ENCODE results near the gene MME. TPM values are rescaled to one million over a fixed set of nuclear protein-coding genes. Genes with fewer than 3 reads are reported as not detected.

MME gene
- total RNA-seq, 1 experiment from 2014 or later, result 14.4 TPM

DNA sequence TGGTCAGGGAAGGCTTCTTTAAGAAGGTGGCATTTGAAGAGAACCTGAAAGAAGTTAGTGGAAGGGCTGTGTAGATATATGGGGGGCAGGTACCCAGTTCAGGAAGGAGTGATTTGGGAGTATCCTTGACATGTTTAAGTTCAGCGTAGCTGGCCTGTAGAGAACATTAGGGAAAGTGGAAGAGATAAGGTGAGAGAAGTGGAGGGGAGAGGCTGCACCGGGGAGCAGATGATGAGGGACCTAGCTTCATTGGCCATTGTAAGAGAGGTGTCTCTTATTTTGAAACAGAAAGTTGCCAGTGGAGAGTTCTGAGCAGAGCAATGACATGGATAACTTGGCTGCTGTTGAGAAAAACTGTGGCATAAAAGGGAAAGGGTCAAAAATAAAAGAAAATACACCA lies 44.6 kb upstream of the MME start:
- no peaks in the 10 kb centered on the region for H3K27me3 Mint-ChIP-seq (ENCODE audit: unreplicated experiment)
- no TSS peak for BruUV-seq (replicated peaks)
- no peaks in the 10 kb centered on the region for H3K4me1 Mint-ChIP-seq (ENCODE audit: low read depth, unreplicated experiment)
- CTCF ChIA-PET, result no interaction called here
- no peak overlapping the region for H3K4me3 Mint-ChIP-seq (ENCODE audit: low read depth, unreplicated experiment)
- DNase-seq, result no peak
- TF ChIP-seq, protein P1, sequence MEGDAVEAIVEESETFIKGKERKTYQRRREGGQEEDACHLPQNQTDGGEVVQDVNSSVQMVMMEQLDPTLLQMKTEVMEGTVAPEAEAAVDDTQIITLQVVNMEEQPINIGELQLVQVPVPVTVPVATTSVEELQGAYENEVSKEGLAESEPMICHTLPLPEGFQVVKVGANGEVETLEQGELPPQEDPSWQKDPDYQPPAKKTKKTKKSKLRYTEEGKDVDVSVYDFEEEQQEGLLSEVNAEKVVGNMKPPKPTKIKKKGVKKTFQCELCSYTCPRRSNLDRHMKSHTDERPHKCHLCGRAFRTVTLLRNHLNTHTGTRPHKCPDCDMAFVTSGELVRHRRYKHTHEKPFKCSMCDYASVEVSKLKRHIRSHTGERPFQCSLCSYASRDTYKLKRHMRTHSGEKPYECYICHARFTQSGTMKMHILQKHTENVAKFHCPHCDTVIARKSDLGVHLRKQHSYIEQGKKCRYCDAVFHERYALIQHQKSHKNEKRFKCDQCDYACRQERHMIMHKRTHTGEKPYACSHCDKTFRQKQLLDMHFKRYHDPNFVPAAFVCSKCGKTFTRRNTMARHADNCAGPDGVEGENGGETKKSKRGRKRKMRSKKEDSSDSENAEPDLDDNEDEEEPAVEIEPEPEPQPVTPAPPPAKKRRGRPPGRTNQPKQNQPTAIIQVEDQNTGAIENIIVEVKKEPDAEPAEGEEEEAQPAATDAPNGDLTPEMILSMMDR (IDR thresholded peaks at IDR 0.05; ENCODE audit: unreplicated experiment), result no peak
- no peak overlapping the region for H3K27ac Mint-ChIP-seq (ENCODE audit: unreplicated experiment)
- H3K9me3 Mint-ChIP-seq (ENCODE audit: low read depth, unreplicated experiment), result peaks cover 5% of the 10 kb centered on the region
- intact Hi-C loops (cut with micrococcal nuclease; ENCODE audit: unreplicated experiment), result no loop called here
- H3K36me3 Mint-ChIP-seq (ENCODE audit: insufficient read depth, unreplicated experiment), result no peaks in the 10 kb centered on the region

DNA sequence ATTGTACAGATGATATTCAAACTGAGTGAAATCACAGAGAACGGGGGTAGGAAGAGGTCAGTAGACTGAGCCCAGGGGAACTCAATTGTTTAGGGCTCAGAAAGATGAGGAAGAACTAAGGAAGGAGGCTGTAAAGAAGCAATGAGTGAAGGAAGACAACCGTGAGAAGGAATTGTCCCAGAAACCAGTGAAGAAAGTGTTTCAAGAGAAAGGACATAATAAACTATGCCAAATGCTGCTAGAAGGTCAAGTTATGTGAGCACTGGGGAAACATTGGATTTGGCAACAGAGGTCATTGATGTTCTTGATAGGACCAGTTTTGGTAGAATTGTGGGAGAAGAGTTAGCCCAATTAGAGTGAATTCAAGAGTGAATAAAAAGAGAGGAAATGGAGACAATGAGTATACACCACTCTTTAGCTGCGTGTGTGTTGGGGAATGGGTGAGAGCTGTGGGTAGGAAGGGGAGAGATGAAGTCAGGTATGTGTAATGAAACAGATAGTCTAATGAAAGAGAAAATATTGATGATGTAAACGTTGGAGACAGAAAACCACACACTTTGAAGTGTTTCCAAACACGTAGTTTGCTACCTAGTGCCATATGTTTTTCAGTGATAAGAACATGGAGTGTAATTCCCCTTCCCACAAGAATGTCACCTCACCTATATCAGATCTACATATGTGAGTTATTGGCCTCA lies 42.5 kb upstream of the MME start:
- Mint-ChIP-seq H3K9me3 (ENCODE audit: low read depth, unreplicated experiment) (peaks cover 5% of the 10 kb centered on the region), H3K27me3 (ENCODE audit: unreplicated experiment) (no peaks in the 10 kb centered on the region), H3K4me3 (ENCODE audit: low read depth, unreplicated experiment) (no peak overlapping the region), H3K4me1 (ENCODE audit: low read depth, unreplicated experiment) (no peaks in the 10 kb centered on the region), H3K36me3 (ENCODE audit: insufficient read depth, unreplicated experiment) (no peaks in the 10 kb centered on the region), H3K27ac (ENCODE audit: unreplicated experiment) (no peak overlapping the region)
- TF ChIP-seq, protein P1 (IDR thresholded peaks at IDR 0.05; ENCODE audit: unreplicated experiment), result no peak
- DNase-seq, result no peak
- CTCF ChIA-PET, result no interaction called here
- no TSS peak for BruUV-seq (replicated peaks)
- intact Hi-C loops (cut with micrococcal nuclease; ENCODE audit: unreplicated experiment), result no loop called here

DNA sequence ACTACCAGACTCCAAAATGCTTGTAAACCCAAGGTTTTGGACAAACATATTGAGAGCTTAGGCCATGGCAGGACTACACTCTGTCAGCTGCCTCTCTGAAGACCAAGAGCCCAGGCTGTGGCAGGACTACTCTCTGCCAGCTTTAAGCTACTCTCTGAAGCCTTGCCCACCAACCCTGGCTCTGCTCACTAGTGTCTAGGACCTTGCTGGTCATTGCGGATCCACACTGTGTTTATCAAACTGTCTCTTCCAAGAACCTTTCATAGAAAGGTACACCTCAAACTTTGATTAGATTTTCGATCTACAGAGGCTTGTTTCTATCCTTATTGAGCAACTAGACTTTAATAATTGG lies 41.9 kb upstream of the MME start:
- Mint-ChIP-seq H3K36me3 (ENCODE audit: insufficient read depth, unreplicated experiment) (no peaks in the 10 kb centered on the region), H3K9me3 (ENCODE audit: low read depth, unreplicated experiment) (peaks cover 5% of the 10 kb centered on the region), H3K27me3 (ENCODE audit: unreplicated experiment) (no peaks in the 10 kb centered on the region), H3K4me3 (ENCODE audit: low read depth, unreplicated experiment) (no peak overlapping the region), H3K4me1 (ENCODE audit: low read depth, unreplicated experiment) (no peaks in the 10 kb centered on the region), H3K27ac (ENCODE audit: unreplicated experiment) (no peak overlapping the region)
- intact Hi-C loops (cut with micrococcal nuclease; ENCODE audit: unreplicated experiment), result no loop called here
- CTCF ChIA-PET, result no interaction called here
- no TSS peak for BruUV-seq (replicated peaks)
- TF ChIP-seq, protein P1 (IDR thresholded peaks at IDR 0.05; ENCODE audit: unreplicated experiment), result no peak
- DNase-seq, result no peak

DNA sequence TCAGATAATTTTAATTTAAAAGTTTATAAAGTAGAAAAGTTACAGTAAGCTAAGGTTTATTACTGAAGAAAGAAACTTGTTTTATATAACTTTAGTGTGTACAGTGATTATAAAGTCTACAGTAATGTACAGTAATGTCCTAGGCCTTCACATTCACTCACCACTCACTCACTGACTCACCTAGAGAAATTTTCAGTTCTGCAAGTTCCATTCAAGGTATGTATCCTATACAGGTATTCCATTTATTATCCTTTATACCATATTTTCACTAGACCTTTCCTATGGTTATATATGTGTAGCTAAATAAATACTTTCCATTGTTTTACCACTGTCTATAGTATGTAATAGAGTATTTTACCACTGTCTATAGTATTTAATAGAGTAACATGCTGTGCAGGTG lies 33.2 kb upstream of the MME start:
- intact Hi-C loops (cut with micrococcal nuclease; ENCODE audit: unreplicated experiment), result no loop called here
- H3K27me3 Mint-ChIP-seq (ENCODE audit: unreplicated experiment), result no peaks in the 10 kb centered on the region
- no peak overlapping the region for H3K27ac Mint-ChIP-seq (ENCODE audit: unreplicated experiment)

More for the DNA sequence above, 33.2 kb upstream of the MME start:
- DNase-seq, result no peak
- no peaks in the 10 kb centered on the region for H3K4me1 Mint-ChIP-seq (ENCODE audit: low read depth, unreplicated experiment)
- H3K36me3 Mint-ChIP-seq (ENCODE audit: insufficient read depth, unreplicated experiment), result no peaks in the 10 kb centered on the region
- no TSS peak for BruUV-seq (replicated peaks)
- TF ChIP-seq, protein P1 (IDR thresholded peaks at IDR 0.05; ENCODE audit: unreplicated experiment), result no peak
- H3K4me3 Mint-ChIP-seq (ENCODE audit: low read depth, unreplicated experiment), result no peak overlapping the region
- peaks cover 5% of the 10 kb centered on the region for H3K9me3 Mint-ChIP-seq (ENCODE audit: low read depth, unreplicated experiment)
- CTCF ChIA-PET, result no interaction called here

Measured in Calu3 (cell line).